22Rv1 (cell line): ENCODE results near the gene TRAPPC5.

Experiments used
- H3K27ac ChIP-seq: fragments of 450-650 bp; 2 replicates; pipeline ENCODE4 v1.5.1; 2017
- CTCF ChIP-seq: fragments of 450-650 bp; IDR thresholded peaks from 2 replicates; pipeline ENCODE4 v1.5.1; 2017; ENCODE audit warnings: mild to moderate bottlenecking
- ZFX ChIP-seq: fragments of 450-650 bp; IDR thresholded peaks from 2 replicates; pipeline ENCODE4 v1.6.1; 2017; ENCODE audit warnings: antibody characterized with exemption, borderline replicate concordance

Gene TRAPPC5

GRCh38 chr19:7670790-7671189, 9.8 kb upstream of the TRAPPC5 start:
- no peak overlapping the region for H3K27ac ChIP-seq
- TF ChIP-seq ZFX (no peak), CTCF (no peak)

GRCh38 chr19:7672522-7672921, 8.1 kb upstream of the TRAPPC5 start:
- TF ChIP-seq ZFX (no peak), CTCF (no peak)
- H3K27ac ChIP-seq: no peak overlapping the region

- H3K27ac ChIP-seq: no peak overlapping the region
- TF ChIP-seq ZFX: no peak
- TF ChIP-seq CTCF: no peak
These were observed 6.3 kb upstream of the TRAPPC5 start for GRCh38 chr19:7674010-7675005.

GRCh38 chr19:7676376-7676775, 4.3 kb upstream of the TRAPPC5 start:
- TF ChIP-seq CTCF (no peak), ZFX (no peak)
- no peak overlapping the region for H3K27ac ChIP-seq

GRCh38 chr19:7676854-7677253, 3.8 kb upstream of the TRAPPC5 start, which contains the start of gene MCEMP1:
TSS of gene MCEMP1 (plus strand) at chr19:7677090. CDS start at chr19:7677121, 31 bp downstream.
- no peak within 1 kb of the TSS for H3K27ac ChIP-seq

GRCh38 chr19:7677669-7678311, 2.8 kb upstream of the TRAPPC5 start:
- TF ChIP-seq CTCF (no peak), ZFX (no peak)
- no peak overlapping the region for H3K27ac ChIP-seq

More at GRCh38 chr19:7676854-7677253, 3.8 kb upstream of the TRAPPC5 start, which contains the start of gene MCEMP1:
- TF ChIP-seq ZFX (no peak), CTCF (no peak)
